Caco-2 (cell line): ENCODE data around the gene ZNF511. TPM values are rescaled to one million over a fixed set of nuclear protein-coding genes. Genes with fewer than 3 reads are reported as not detected.

Source experiments
- BruUV-seq: library from RNA; stranded (reverse); fragments of 400-500 nt; replicated peaks from 2 replicates; lab custom pipeline; 2021; lab: Mats Ljungman, UMichigan
- CTCF ChIA-PET: fragments of 300-600 bp; sonication (Branson Sonifier 250); formaldehyde crosslinking; loops from one replicate; lab custom pipeline; 2022; ENCODE audit warnings: antibody characterized with exemption; lab: Charles Lee
- POLR2A ChIA-PET: fragments of 300-600 bp; sonication (Branson Sonifier 250); formaldehyde crosslinking; loops from one replicate; lab custom pipeline; 2022; ENCODE audit warnings: antibody characterized with exemption; lab: Charles Lee
- DNase-seq, 2 experiments: peaks; one replicate each; pipeline versions ENCODE4 v3.0.0 to v3.0.0-alpha.2; 2020 to 2022
- H3K27me3 ChIP-seq: replicated peaks from 2 replicates; pipeline ENCODE4 v1.6.0; 2011; ENCODE audit warnings: low read length; ENCODE audit not compliant: control insufficient read depth, insufficient read depth
- H3K36me3 ChIP-seq: 2 replicates; pipeline ENCODE4 v1.5.1; 2011; ENCODE audit warnings: low read length; ENCODE audit not compliant: control insufficient read depth, insufficient read depth
- H3K4me1 ChIP-seq: fragments of 250-450 bp; sonication (Bioruptor Pico); 2 replicates; pipeline ENCODE4 v1.5.1; 2020; ENCODE audit warnings: mild to moderate bottlenecking
- H3K4me3 ChIP-seq: 2 replicates; pipeline ENCODE4 v1.5.1; 2011; ENCODE audit warnings: low read depth, mild to moderate bottlenecking, control low read depth, low read length
- H3K9me3 ChIP-seq: fragments of 250-450 bp; sonication (Bioruptor Pico); 2 replicates; pipeline ENCODE4 v1.5.1; 2020; ENCODE audit warnings: mild to moderate bottlenecking, moderate library complexity
- H3K27ac Mint-ChIP-seq: one replicate; pipeline ENCODE4 v1.8.0; 2022; ENCODE audit warnings: mixed read lengths; ENCODE audit not compliant: unreplicated experiment
- H3K27me3 Mint-ChIP-seq: one replicate; pipeline ENCODE4 v1.8.0; 2022; ENCODE audit warnings: mixed read lengths; ENCODE audit not compliant: insufficient read depth, unreplicated experiment
- H3K36me3 Mint-ChIP-seq: one replicate; pipeline ENCODE4 v1.8.0; 2022; ENCODE audit warnings: mild to moderate bottlenecking, mixed read lengths; ENCODE audit not compliant: insufficient read depth, unreplicated experiment
- H3K4me1 Mint-ChIP-seq: one replicate; pipeline ENCODE4 v1.8.0; 2022; ENCODE audit warnings: low read depth, mixed read lengths; ENCODE audit not compliant: unreplicated experiment
- H3K4me3 Mint-ChIP-seq: one replicate; pipeline ENCODE4 v1.8.0; 2022; ENCODE audit warnings: mild to moderate bottlenecking, moderate library complexity, mixed read lengths; ENCODE audit not compliant: unreplicated experiment
- H3K9me3 Mint-ChIP-seq: one replicate; pipeline ENCODE4 v1.8.0; 2022; ENCODE audit warnings: mixed read lengths; ENCODE audit not compliant: unreplicated experiment
- CTCF ChIP-seq, 2 experiments: fragments of 200-600 bp in 1 of 2; IDR thresholded peaks; 1 replicate in 1 of 2; 2 replicates in 1 of 2; pipeline versions ENCODE4 v1.5.1 to v1.8.0; 2011 to 2022; ENCODE audit warnings: antibody characterized with exemption in 1 of 2, control low read depth in 1 of 2, inconsistent platforms in 1 of 2, low read depth in 1 of 2, low read length in 1 of 2, mild to moderate bottlenecking in 1 of 2, moderate library complexity in 1 of 2; ENCODE audit not compliant: insufficient read depth in 1 of 2, severe bottlenecking in 1 of 2, unreplicated experiment in 1 of 2
- intact Hi-C: fragments of 100-400 bp; cut with micrococcal nuclease; formaldehyde crosslinking; loops from one replicate; pipeline ENCODE4 v1.10.0; 2022; ENCODE audit not compliant: unreplicated experiment
- total RNA-seq: library from RNA; stranded (reverse); gene quantifications from 2 replicates; pipeline ENCODE4 v1.2.3, GENCODE V29; 2022

Gene ZNF511
- total RNA-seq, 1 experiment from 2014 or later = 98.5 TPM

GRCh38 chr10:133266056-133266795 lies 42.5 kb upstream of the ZNF511 start:
- H3K4me1 Mint-ChIP-seq = no peaks in the 10 kb centered on the region
- no peak overlapping the region for H3K27ac Mint-ChIP-seq
- no peaks in the 10 kb centered on the region for H3K27me3 ChIP-seq
- H3K27me3 Mint-ChIP-seq = no peaks in the 10 kb centered on the region
- no peaks in the 10 kb centered on the region for H3K36me3 ChIP-seq
- ChIA-PET POLR2A (no interaction called here), CTCF (interaction anchor here (0.7 kb wide), 1 partner anchor 9 kb away, joined by 3 read pairs; no protein-coding TSS in a partner anchor)
- no peaks in the 10 kb centered on the region for H3K9me3 Mint-ChIP-seq
- peaks cover 11% of the 10 kb centered on the region for H3K36me3 Mint-ChIP-seq
- no peak for DNase-seq
- no peak overlapping the region for H3K4me3 Mint-ChIP-seq
- H3K4me1 ChIP-seq = peaks cover 13% of the 10 kb centered on the region
- no peak overlapping the region for H3K4me3 ChIP-seq
- no TSS peak for BruUV-seq
- H3K9me3 ChIP-seq = no peaks in the 10 kb centered on the region
- intact Hi-C loops = no loop called here
- no peak for TF ChIP-seq CTCF (IDR thresholded peaks at IDR 0.05; ENCODE audit: insufficient read depth in 1 of 2, low read depth in 1 of 2, low read length in 1 of 2, severe bottlenecking in 1 of 2, unreplicated experiment in 1 of 2)

DNA sequence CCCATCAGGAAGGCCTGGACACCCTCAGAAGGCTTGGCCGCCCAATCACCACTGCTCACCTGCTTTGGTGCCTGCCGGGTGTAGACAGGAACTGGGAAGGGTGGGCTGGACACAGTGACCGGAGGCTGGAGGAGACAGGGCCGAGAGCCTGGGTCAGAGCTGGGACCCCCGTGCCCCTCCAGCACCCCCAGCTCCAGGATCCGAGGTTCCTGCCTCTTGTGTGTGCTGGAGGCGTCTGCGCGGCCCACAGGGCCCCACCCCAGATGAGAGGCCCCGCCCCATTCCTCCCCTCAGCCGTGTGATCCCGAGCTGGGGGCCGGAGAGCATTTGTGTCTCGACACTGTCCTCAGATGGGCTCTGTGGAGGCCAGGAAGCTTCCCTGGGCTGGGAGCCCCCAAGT lies 41.4 kb upstream of the ZNF511 start:
- BruUV-seq = no TSS peak
- Histone ChIP-seq H3K4me1 (peaks cover 9% of the 10 kb centered on the region), H3K36me3 (no peaks in the 10 kb centered on the region), H3K9me3 (no peaks in the 10 kb centered on the region), H3K27me3 (no peaks in the 10 kb centered on the region), H3K4me3 (no peak overlapping the region)
- H3K27me3 Mint-ChIP-seq = no peaks in the 10 kb centered on the region
- CTCF ChIA-PET = no interaction called here
- no peak for TF ChIP-seq CTCF (IDR thresholded peaks at IDR 0.05; ENCODE audit: insufficient read depth in 1 of 2, low read depth in 1 of 2, low read length in 1 of 2, severe bottlenecking in 1 of 2, unreplicated experiment in 1 of 2)
- no peak overlapping the region for H3K4me3 Mint-ChIP-seq
- POLR2A ChIA-PET = no interaction called here
- H3K36me3 Mint-ChIP-seq = peaks cover 6% of the 10 kb centered on the region
- no peak for DNase-seq
- intact Hi-C loops = no loop called here
- H3K9me3 Mint-ChIP-seq = no peaks in the 10 kb centered on the region
- H3K4me1 Mint-ChIP-seq = no peaks in the 10 kb centered on the region
- no peak overlapping the region for H3K27ac Mint-ChIP-seq

GRCh38 chr10:133267829-133268228 lies 40.9 kb upstream of the ZNF511 start:
- H3K4me3 Mint-ChIP-seq = no peak overlapping the region
- H3K27me3 Mint-ChIP-seq = no peaks in the 10 kb centered on the region
- H3K4me1 ChIP-seq = peaks cover 4% of the 10 kb centered on the region
- intact Hi-C loops = no loop called here
- H3K9me3 Mint-ChIP-seq = no peaks in the 10 kb centered on the region
- H3K36me3 Mint-ChIP-seq = peaks cover under 1% of the 10 kb centered on the region
- TF ChIP-seq CTCF (IDR thresholded peaks at IDR 0.05; ENCODE audit: insufficient read depth in 1 of 2, low read depth in 1 of 2, low read length in 1 of 2, severe bottlenecking in 1 of 2, unreplicated experiment in 1 of 2) = no peak
- no peak overlapping the region for H3K27ac Mint-ChIP-seq
- H3K36me3 ChIP-seq = no peaks in the 10 kb centered on the region
- H3K4me3 ChIP-seq = no peak overlapping the region
- ChIA-PET POLR2A (no interaction called here), CTCF (no interaction called here)
- no peaks in the 10 kb centered on the region for H3K9me3 ChIP-seq
- H3K27me3 ChIP-seq = no peaks in the 10 kb centered on the region
- DNase-seq = no peak
- no TSS peak for BruUV-seq
- no peaks in the 10 kb centered on the region for H3K4me1 Mint-ChIP-seq
